HG02852 (cell line): Measurements from ENCODE around the gene AXIN1.

ENCODE experiments used
- ATAC-seq: cut with Tn5 transposase; IDR thresholded peaks from one replicate; pipeline ENCODE4 v1.9.1; 2021; ENCODE audit warnings: mild to moderate bottlenecking, moderate library complexity; ENCODE audit not compliant: unreplicated experiment

The AXIN1 gene

DNA sequence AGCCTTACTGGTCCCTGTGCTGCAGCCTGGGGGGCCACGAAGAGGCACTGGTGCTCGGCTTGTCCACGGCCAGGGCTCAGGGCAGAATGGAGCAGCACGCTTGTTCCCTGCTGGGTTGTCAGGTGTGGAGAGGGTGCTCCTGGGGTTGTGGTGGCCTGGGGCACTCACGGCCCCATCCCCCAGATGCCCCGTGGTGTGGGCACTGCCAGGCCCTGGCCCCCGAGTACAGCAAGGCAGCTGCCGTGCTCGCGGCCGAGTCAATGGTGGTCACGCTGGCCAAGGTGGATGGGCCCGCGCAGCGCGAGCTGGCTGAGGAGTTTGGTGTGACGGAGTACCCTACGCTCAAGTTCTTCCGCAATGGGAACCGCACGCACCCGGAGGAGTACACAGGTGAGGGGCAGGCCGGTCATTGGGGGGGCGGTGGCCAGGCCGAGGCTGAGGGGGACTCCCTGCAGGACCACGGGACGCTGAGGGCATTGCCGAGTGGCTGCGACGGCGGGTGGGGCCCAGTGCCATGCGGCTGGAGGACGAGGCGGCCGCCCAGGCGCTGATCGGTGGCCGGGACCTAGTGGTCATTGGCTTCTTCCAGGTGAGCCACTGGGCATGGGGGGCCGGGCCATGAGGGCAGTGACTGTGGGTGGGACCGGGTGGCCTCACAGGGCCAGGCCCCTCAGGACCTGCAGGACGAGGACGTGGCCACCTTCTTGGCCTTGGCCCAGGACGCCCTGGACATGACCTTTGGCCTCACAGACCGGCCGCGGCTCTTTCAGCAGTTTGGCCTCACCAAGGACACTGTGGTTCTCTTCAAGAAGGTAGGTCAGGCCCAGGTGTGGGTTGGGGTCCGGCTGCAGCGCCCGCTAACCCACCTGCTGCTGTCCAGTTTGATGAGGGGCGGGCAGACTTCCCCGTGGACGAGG lies 68.1 kb downstream of the AXIN1 start:
- no peak for ATAC-seq

DNA sequence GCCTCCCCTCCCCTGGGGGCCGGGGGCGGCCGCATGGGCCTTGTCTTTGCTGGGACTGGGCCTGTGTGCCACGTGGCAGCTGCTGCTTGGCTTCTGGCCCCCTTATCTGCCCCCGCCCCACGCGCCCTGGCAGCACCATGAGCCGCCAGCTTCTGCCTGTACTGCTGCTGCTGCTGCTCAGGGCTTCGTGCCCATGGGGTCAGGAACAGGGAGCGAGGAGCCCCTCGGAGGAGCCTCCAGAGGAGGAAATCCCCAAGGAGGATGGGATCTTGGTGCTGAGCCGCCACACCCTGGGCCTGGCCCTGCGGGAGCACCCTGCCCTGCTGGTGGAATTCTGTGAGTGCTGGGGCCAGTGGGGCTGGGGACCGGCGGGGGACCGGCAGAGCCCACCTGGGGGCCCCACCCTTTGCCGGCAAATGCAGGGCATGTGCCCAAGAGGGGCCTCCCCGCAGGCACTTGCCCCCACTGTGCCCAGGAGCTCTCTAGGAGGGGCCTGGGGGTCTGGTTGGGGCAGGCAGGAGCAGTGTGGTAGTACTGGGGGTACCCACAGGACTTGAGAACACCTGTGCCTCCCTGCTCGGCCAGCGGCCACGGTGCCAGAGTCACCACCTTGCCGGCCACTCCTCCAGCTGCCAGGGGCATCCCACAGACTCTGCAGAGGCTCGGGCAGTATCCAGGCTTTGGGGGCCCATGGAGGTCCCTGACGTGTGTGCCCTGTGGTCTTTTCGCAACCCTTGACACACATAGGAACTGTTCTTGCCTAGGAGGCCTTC lies 69.3 kb downstream of the AXIN1 start, which contains the start of gene PDIA2:
PDIA2 (plus strand) TSS at position 132 of the 773 bp plus-strand sequence; CDS start at position 138, 6 bp downstream.
- ATAC-seq = no peak

DNA sequence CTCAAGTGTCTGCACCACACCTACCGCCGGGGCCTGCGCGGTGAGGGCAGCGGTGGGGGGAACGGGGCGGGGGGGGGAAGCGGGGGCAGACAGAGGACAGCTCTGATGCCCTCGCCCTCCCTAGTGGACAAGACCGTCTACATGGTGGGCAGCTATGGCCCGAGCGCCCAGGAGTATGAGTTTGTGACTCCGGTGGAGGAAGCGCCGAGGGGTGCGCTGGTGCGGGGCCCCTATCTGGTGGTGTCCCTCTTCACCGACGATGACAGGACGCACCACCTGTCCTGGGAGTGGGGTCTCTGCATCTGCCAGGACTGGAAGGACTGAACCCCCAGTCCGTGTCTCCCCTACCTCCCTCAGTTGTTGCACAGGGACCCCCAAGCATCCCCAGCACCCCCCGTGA lies 70.0 kb downstream of the AXIN1 start:
- ATAC-seq = no peak

DNA sequence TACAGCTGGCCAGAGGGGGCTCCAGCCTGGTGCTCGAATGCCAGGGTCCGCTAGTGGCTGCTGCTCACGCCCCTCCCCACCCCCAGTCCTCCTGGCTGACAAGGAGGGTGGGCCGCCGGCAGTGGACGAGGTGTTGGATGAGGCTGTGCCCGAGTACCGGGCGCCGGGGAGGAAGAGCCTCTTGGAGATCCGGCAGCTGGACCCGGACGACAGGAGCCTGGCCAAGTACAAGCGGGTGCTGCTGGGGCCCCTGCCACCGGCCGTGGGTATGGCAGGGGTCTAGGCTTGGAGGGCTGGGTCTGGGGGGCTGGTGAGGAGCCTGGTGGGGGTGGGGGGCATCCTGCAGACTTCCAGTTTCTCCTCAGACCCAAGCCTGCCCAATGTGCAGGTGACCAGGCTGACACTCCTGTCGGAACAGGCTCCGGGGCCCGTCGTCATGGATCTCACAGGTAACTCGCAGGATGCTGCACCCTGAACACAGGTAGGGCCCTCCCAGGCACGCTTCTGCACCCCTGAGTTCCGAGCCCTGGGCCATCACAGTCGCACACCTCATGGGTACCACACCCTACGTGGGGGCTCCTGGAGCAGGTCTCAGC lies 70.8 kb downstream of the AXIN1 start:
- ATAC-seq = no peak

DNA sequence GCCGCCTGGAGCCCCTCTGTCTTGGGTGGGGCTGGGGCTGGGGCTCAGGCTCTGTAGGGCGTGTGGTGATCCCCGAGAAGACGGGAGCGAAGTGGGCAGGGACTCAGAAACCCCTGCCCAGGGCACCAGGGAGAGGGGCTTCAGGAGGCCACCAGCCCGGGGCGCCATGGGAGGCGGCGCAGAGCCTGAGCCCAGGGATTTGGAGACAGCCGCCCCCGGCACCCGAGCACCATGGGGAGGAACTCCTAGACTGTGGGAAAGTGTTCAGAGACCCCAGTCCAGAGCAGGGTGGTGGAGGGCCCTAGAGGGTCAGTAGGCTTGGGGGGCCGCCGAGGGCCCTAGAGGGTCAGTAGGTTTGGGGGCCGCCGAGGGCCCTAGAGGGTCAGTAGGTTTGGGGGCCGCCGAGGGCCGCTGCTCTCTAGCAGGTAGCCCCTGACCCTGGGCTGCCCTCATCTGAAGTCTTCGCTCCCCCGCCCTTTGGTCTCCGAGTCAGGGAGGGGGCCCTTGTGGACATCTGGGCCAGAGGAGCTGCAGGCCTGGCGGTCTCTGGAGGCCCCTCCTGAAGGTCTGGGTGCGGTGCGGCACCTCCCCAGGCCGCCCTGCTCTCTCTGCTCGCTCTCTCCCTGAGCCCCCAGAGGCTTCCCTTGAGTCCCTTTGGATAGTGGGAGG lies 71.4 kb downstream of the AXIN1 start:
- no peak for ATAC-seq

DNA sequence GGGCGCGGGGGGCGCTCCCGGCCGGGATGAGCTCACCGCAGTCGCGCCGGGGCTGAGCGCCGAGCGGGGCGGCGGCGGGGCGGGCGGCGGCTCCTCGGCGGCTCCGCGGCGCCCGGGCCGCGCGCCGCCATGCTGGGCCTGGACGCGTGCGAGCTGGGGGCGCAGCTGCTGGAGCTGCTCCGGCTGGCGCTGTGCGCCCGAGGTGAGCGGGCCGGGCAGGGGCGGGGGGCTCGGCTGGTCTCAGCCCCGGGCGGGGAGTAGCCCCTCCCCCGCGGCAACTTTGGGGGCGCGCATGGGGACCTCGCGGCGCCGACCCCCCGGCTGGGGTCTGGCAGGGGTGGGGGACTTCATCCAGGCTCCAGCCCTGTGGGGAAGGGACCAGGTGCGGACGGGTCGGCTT lies 72.0 kb downstream of the AXIN1 start, which contains the start of gene ARHGDIG:
ARHGDIG (plus strand) TSS at position 40 of the 400 bp plus-strand sequence; CDS start at position 130, 90 bp downstream.
- no peak for ATAC-seq

DNA sequence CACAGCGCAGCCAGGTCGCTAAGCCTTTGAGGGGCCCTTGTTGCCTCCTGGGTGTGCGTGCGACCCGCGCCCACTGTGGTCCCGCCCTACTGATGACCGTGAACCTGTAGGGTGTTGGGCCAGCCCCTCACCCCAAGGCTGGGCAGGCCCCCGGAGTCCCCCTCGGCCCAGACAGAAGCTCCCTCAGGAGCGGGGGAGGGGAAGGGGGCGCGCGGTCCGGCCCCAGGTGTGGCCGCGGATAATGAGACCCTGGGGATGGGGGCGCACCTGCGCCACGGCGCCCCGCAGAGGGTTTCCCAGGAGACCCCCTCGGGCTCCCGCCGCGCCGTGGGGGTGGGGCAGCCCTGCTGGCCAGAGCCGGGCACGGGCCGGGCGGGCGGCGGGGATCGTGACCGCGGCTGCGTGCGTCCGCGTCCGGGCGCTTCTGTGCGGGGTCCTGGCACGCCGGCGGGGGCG lies 72.5 kb downstream of the AXIN1 start:
- no peak for ATAC-seq

DNA sequence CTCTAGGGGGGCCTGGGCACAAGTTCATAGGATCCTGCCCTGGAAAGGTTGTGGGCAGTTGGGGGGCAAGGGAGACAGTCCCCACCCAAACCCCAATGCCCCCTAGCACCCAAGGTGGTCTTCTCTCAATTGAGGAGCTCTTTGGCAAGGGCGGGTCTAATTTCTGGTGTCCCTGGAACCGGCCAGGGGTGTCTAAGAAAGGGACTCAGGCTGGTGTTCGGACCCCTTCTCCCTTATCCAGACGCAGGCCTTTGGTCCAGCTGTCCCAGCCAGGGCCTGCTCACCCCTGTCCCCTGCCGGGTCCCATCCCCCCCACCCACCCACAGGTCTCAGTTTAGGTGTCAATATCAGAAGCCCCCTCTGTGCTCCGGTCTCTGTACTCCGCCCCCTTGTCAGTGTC lies 73.0 kb downstream of the AXIN1 start:
- no peak for ATAC-seq

DNA sequence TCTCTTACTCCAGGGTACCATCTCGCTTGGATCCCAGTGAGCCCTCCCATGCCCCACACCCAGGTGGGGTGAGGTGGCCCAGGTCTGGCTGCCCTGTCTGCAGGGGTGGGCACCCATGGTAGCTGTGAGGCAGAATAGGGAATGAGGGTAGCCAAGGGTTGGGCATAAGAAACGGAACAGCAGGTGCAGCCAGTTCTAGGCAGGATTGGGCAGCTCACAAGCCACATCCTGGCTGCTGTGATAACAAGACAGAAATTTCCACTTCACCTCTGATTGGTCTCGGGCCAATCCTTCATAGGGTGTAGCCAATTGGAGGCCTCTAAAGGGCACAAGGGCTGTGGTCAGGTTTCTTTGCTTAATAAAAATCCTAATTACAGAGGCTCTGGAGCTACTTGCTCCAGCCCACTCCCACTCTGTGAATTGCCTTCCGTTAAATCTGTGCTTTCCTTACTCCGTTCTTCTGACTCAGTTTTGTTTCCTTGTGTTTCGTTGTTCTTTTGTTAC lies 73.6 kb downstream of the AXIN1 start:
- ATAC-seq = no peak

DNA sequence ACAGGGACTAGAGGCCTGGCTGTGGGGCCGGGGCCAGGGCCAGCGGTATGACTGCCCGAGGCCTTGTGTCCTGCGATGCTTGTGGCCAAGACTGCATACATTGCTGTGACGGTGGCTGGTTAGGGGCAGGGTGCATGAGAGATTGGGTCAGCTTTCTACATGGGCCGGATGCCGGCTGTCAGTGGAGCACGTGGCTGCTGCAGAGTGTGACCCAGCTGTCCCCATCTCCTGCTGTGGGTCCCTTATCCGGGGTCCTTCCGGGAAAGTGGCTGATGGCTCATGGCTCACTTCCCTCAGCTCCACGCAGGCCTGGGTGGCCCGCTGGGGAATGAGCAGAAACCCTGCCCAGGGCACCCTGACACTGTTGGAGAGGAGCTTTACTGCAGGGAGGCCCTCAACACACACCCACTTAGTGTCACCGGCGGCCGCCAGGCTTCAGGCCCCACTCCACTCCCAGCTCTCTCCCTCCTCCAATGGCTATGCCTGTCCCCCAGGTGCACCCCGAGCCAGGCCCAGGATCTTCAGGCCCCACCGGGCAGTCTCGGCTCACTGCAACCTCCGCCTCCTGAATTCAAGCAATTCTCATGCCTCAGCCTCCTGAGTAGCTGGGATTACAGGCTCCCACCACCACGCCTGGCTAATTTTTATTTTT lies 76.0 kb downstream of the AXIN1 start:
- no peak for ATAC-seq

DNA sequence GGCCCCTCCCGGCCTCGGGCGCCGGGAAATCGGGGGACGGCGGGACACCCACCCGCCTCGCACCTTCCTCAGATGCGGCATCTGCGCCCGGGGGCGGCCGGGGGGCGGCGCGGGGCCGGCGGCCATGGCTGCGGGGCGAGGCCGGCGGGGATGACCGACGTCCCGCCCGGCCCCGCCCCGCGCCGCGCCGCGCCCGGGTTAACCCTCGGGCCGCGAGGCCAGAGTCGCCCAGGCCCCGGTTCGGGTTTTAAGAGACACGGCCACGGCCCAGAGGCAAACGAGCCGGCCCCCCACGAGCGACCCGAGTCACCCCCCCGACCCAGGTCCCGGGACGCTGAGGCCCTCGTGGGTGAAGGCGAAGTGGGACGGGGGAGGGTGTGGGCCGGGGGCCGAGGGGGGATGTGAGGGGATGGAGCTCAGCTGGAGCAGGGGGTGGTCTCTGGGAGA lies 76.7 kb downstream of the AXIN1 start, which contains the start of gene RGS11:
RGS11 (minus strand) TSS at position 159 of the 447 bp plus-strand sequence; CDS start at position 126, 33 bp downstream.
- ATAC-seq = no peak

DNA sequence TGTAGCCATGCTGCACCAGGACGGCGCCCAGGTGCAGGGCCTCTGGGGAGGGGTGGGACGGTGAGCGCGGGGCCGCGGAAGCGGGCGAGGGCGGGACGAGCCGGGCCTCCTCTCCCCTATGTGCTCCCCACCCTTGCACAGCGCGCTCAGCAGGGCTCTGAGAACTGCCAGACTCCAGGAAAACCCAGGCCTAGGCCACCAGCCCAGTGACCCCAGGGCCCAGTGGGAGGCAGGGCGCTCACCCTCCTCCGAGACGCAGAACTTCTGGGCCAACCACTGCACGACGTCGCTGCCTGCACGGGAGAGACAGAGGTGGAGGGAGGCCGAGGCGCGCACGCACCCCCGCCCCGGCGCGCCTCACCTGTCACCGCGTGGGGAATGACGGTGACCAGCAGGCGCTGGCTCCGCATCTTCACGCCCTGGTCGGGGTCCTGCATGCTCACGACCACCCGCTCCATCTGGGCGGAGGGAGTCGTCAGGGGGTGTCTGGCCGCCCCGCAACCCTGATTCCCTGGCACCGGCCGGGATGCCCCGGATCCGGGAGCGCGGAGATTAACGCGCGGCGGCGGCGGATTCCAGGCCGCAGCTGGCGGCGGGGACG lies 77.4 kb downstream of the AXIN1 start:
- ATAC-seq = no peak

DNA sequence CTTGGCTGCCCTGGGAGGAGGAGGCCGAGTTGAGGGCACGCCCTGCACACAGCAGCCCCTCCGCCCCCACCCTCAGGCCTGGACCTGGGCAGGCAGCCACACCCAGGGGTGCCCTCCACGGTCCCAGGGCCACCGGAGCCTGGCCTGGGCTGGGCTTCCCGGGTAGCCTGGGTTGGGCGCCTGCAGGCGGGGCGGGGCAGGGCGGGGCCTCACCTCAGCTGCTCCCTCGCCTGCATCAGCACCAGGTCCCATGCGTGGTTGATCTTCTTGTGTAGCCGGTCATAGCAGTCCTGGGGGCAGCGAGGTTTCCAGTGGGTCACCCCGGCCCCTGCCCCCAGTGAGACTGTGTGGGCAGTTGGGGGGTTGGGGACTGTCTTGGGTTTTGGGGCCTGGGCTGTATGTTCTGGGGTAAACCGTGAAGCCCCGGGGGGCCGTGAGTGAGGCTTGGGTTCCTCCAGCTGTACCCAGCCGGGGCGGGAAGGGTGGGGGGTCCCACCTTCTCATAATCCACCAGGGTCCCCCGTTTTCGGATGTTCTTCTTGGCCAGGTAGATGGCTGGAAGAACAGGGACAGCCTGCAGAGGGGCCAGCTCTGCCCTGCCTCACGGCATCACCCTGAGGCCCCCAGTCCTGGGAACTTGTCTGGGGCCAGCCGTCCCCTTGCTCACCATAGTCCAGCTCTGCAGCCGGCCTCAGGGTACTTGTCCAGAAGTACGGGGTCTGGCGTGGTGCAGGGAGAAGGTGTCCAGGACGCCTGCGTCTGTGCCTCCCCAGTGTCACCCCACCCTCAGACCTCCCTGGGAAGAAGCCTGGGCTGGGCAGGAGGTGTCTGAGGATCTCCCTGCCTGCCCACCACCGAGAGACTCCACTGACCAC lies 78.7 kb downstream of the AXIN1 start:
- ATAC-seq = no peak

DNA sequence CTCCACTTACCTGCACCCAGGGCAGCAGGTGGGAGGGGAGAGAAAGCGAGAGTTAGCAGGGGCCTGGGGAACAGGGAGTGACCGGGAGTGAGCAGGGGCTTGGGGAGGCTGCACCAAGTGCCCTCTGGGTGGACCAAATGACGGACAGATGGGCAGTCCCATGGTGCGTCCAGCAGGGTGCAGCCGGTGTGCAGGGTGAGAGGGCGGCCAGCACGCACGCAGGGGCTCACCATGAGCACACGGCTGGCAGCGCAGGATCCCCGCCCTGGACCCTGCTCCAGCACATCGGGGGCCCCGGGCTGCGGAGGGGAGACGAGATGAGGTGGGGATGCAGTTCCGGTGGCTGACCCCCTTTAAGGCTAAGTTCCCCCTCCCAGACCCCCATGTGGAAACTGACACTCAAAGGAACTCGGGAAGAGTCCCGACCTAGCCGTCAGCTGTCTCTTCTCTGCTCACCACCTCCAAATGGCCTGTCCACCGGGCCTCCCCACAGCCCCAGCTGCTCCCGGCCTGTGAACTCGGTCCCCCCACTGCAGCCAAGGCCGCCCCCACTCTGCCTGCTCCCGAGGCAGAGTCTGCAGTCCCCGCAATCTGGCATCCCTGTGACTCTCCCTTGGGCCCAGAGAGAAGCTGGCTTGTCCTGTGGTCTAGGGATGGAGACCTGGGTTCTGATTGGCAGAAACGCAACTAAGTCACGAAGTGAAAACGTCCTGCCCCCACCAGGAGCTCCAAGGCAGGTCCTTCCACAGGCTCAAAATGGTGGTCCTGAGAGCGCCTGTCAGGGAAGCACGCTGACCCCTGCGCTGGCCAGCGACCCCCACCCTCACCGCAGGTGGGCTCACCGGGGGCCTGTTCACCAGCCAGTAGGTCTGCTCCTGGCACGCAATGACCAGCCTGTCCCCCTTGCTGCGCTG lies 79.6 kb downstream of the AXIN1 start:
- ATAC-seq = no peak

DNA sequence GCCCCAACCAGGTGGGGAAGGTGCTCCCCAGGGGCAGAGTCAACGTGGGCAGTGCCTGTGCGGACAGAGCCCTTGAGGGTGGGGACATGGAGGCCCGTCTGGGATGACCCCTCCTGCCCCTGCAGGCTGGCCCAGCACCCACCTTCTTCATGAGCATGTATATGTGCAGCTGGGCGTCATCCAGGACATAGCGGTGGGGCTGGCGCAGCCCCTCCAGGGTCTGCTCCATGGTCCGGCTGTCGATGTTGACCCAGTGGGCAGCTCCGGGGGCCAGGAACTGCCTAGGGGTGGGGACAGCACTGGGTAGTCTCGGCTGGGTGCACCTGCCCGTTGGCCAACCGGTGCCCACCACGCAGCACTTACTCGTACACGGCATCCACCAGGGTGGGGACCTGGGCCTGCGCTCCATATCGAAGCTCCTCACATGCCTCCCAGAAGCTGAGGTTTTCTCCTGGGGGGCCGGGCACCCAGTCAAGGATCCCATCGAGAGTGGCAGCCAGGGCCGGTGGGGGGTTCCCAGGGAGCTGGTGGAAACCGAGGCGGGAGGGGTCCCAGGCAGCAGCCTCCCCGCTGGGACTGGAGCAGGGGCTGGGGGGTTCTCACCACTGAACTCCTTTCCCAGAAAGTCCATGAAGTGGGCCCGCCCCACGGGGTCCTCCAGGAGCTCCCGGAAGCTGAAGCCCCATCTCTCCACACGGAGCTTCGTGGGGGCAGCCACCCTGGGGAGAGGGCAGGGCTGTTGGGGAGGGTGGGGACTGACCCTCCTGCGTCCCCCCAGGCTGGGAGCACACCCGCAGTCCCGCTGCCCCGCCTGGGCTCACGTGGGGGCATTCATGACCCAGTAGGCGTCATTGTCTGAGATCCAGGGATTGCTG lies 81.9 kb downstream of the AXIN1 start:
- ATAC-seq = no peak

DNA sequence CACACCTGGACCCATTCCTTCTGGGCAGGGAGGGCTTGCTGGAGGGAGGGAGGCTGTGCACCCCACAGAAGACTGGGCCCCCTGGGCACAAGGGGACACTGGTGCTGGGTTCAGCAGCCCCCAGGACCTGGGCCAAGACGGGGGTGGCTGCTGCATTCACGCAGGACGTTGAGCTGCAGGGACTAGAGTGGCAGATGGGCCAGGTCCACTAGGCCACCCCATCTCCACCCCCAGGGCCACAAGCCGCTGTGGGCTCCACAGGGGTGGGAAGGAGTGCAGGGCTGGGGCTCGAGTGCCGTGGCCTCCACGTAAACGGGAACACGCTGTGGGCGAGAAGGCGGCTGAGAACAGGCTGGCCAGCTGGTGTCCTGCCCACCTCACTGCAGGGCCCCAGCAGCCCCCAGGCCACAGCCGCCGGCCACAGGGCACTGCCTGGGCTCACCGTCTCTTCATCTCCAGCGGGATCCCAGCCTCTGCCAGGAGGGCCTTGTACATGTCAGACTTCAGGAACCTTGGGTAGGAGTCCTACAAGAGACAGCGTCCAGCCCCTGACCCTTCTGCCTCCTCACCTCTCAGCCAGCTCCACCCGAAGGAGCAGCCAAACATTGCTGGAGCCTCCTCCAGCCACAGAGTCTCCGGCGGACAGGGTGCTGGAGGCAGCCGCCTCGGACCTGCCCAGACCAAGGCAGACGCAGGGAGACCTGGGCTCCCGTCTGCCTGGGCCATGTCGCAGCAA lies 83.3 kb downstream of the AXIN1 start:
- ATAC-seq = no peak
